Measurements from ENCODE around the gene TBC1D22A.

- TF ChIP-seq EP300 (IDR thresholded peaks at IDR 0.05) (no peak), POLR2A (IDR thresholded peaks at IDR 0.05) (no peak), POLR2AphosphoS5 (IDR thresholded peaks at IDR 0.05) (no peak)
- TF ChIP-seq, protein P1, sequence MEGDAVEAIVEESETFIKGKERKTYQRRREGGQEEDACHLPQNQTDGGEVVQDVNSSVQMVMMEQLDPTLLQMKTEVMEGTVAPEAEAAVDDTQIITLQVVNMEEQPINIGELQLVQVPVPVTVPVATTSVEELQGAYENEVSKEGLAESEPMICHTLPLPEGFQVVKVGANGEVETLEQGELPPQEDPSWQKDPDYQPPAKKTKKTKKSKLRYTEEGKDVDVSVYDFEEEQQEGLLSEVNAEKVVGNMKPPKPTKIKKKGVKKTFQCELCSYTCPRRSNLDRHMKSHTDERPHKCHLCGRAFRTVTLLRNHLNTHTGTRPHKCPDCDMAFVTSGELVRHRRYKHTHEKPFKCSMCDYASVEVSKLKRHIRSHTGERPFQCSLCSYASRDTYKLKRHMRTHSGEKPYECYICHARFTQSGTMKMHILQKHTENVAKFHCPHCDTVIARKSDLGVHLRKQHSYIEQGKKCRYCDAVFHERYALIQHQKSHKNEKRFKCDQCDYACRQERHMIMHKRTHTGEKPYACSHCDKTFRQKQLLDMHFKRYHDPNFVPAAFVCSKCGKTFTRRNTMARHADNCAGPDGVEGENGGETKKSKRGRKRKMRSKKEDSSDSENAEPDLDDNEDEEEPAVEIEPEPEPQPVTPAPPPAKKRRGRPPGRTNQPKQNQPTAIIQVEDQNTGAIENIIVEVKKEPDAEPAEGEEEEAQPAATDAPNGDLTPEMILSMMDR (IDR thresholded peaks at IDR 0.05): no peak
Observed at GRCh38 chr22:46770151-46770641, 7.7 kb downstream of the TBC1D22A start.

Measured in gastroesophageal sphincter (tissue), 3 donors.